CD8-positive, alpha-beta memory T cell (primary cell): ENCODE data around the gene PGF. TPM values are rescaled to one million over a fixed set of nuclear protein-coding genes. Genes with fewer than 3 reads are reported as not detected.

Experiments
- CTCF ChIA-PET: fragments of 350-600 bp; sonication (Branson Sonifier 250); formaldehyde crosslinking; loops from one replicate; lab custom pipeline; 2021; ENCODE audit warnings: antibody characterized with exemption; lab: Charles Lee
- POLR2A ChIA-PET: fragments of 350-600 bp; sonication (Branson Sonifier 250); formaldehyde crosslinking; loops from one replicate; lab custom pipeline; 2021; ENCODE audit warnings: antibody characterized with exemption; lab: Charles Lee
- DNase-seq, 5 donors: peaks; one replicate each; pipeline versions ENCODE4 v3.0.0 to v3.0.0-alpha.2; 2020 to 2022; ENCODE audit warnings: mixed read lengths in 1 of 5
- H3K27ac ChIP-seq: one replicate; pipeline ENCODE4 v1.7.0; 2013; ENCODE audit warnings: low read depth, mild to moderate bottlenecking, low read length, moderate library complexity
- H3K27me3 ChIP-seq: 2 replicates; pipeline ENCODE4 v1.7.0; 2013; ENCODE audit warnings: low read length, mild to moderate bottlenecking; ENCODE audit not compliant: insufficient read depth, poor library complexity, severe bottlenecking
- H3K36me3 ChIP-seq: 2 replicates; pipeline ENCODE4 v1.7.0; 2013; ENCODE audit warnings: mild to moderate bottlenecking, low read length, moderate library complexity; ENCODE audit not compliant: insufficient read depth
- H3K4me1 ChIP-seq: 2 replicates; pipeline ENCODE4 v1.7.0; 2013; ENCODE audit warnings: mild to moderate bottlenecking, low read length, moderate library complexity; ENCODE audit not compliant: insufficient read depth
- H3K4me3 ChIP-seq: 2 replicates; pipeline ENCODE4 v1.7.0; 2013; ENCODE audit warnings: mild to moderate bottlenecking, low read length
- H3K9me3 ChIP-seq: 2 replicates; pipeline ENCODE4 v1.7.0; 2013; ENCODE audit warnings: mild to moderate bottlenecking, low read length
- H3K27ac Mint-ChIP-seq, 8 donors: one replicate each; pipeline ENCODE4 v1.8.0; 2020 to 2021; ENCODE audit warnings: mixed read lengths in 8 of 8, mild to moderate bottlenecking in 6 of 8, inconsistent platforms in 3 of 8, moderate library complexity in 3 of 8
- H3K27me3 Mint-ChIP-seq, 2 donors: one replicate each; pipeline ENCODE4 v1.8.0; 2020 to 2021; ENCODE audit warnings: mixed read lengths in 2 of 2, mild to moderate bottlenecking in 1 of 2, moderate library complexity in 1 of 2
- H3K36me3 Mint-ChIP-seq, 3 donors: one replicate each; pipeline ENCODE4 v1.8.0; 2020 to 2021; ENCODE audit warnings: mixed read lengths in 3 of 3, inconsistent platforms in 1 of 3, mild to moderate bottlenecking in 1 of 3
- H3K4me1 Mint-ChIP-seq, 3 donors: one replicate each; pipeline ENCODE4 v1.8.0; 2020 to 2021; ENCODE audit warnings: mixed read lengths in 3 of 3, inconsistent platforms in 1 of 3, mild to moderate bottlenecking in 1 of 3
- H3K4me3 Mint-ChIP-seq, 7 donors: one replicate each; pipeline ENCODE4 v1.8.0; 2020 to 2021; ENCODE audit warnings: mixed read lengths in 7 of 7, mild to moderate bottlenecking in 6 of 7, moderate library complexity in 4 of 7, inconsistent platforms in 2 of 7
- H3K9me3 Mint-ChIP-seq, 5 donors: one replicate each; pipeline ENCODE4 v1.8.0; 2020 to 2022; ENCODE audit warnings: mixed read lengths in 5 of 5, mild to moderate bottlenecking in 3 of 5, moderate library complexity in 2 of 5, inconsistent platforms in 1 of 5
- polyA plus RNA-seq: library from polyadenylated mRNA; unstranded; fragments of 300-500 nt; fragmentation: Illumina TruSeq; gene quantifications from one replicate; pipeline ENCODE4 v1.2.3, GENCODE V29; 2021
- total RNA-seq, 2 experiments: library from RNA; stranded (reverse); gene quantifications; one replicate each; pipeline ENCODE4 v1.2.3, GENCODE V29; 2021

The PGF gene
- total and polyA plus RNA-seq, 3 experiments from 2014 or later: 0.29 TPM; not detected in 2

DNA sequence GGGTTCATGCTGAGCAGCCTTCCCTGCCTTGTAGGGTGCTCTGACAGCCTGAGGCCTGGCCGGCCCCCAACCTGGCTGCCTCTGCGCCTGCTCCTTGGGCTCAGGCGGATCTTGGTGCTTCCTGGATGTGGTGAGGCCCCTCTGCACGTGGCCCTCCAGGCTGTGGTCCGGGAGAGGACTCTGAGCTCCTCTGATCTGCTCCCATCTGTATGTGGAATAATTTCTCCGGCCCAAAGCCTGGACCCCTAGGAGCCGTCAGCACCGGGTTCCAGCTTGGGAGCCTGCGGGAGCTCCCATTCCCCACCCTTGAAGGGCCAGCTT, 26.0 kb upstream of the PGF start:
- Histone ChIP-seq H3K27me3 (no peaks in the 10 kb centered on the region), H3K27ac (no peak overlapping the region), H3K4me3 (no peak overlapping the region), H3K9me3 (no peaks in the 10 kb centered on the region), H3K36me3 (no peaks in the 10 kb centered on the region), H3K4me1 (no peaks in the 10 kb centered on the region)
- H3K27ac Mint-ChIP-seq: peak overlapping the region in 1 of 8 donors; percentile 79
- peaks cover 0 to 7% of the 10 kb centered on the region in 2 donors for H3K27me3 Mint-ChIP-seq
- H3K9me3 Mint-ChIP-seq: no peaks in the 10 kb centered on the region
- H3K4me3 Mint-ChIP-seq: no peak overlapping the region
- DNase-seq: no peak
- no peaks in the 10 kb centered on the region for H3K4me1 Mint-ChIP-seq
- H3K36me3 Mint-ChIP-seq: no peaks in the 10 kb centered on the region
- ChIA-PET POLR2A (interaction anchor here (0.7 kb wide), 1 partner anchor 1738 kb away, joined by 5 read pairs; no protein-coding TSS in a partner anchor), CTCF (no interaction called here)

DNA sequence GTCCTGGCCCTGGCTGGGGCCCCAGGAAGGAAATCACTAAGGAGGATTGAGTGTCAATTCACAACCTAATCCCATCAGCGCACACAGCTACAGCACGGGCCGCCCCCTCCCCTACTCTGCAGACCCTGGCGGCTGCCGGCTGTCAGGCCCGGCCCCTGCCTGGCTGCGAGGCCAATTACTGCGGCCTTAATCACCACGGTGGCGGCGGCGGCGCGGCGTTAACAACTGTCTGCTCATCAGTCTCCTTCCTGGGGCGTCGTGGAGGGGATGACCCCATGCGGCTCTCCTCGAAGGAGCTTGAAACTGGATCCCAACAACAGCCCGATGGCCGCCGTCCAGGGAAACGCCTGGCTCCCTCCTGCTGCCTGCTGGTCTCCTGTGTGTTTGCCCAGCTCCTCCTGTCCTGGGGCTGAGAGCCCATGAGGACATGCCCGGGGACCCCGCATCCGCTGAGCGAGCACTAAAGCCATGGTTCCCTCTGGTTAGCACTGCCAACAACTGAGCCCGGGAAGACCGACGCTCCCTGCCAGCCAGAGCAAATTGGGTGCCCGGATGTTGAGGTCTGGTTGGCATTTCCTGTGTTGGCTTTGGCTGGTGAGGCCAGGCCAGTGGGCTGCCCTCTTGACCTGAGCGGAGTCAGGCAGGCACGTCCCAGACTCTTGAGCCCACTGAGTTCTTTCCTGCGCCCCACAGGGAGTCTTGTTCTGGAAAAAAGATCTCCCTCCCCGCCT, 25.5 kb upstream of the PGF start:
- H3K27me3 ChIP-seq: no peaks in the 10 kb centered on the region
- Mint-ChIP-seq H3K4me1 (no peaks in the 10 kb centered on the region), H3K27ac (peak overlapping the region in 1 of 8 donors; percentile 79), H3K9me3 (no peaks in the 10 kb centered on the region), H3K36me3 (no peaks in the 10 kb centered on the region), H3K4me3 (no peak overlapping the region), H3K27me3 (peaks cover 0 to 7% of the 10 kb centered on the region in 2 donors)
- no peak overlapping the region for H3K27ac ChIP-seq
- H3K9me3 ChIP-seq: no peaks in the 10 kb centered on the region
- POLR2A ChIA-PET: interaction anchor here (0.7 kb wide), 1 partner anchor 1738 kb away, joined by 5 read pairs; no protein-coding TSS in a partner anchor
- no peaks in the 10 kb centered on the region for H3K36me3 ChIP-seq
- CTCF ChIA-PET: no interaction called here
- DNase-seq: no peak
- no peaks in the 10 kb centered on the region for H3K4me1 ChIP-seq
- no peak overlapping the region for H3K4me3 ChIP-seq

DNA sequence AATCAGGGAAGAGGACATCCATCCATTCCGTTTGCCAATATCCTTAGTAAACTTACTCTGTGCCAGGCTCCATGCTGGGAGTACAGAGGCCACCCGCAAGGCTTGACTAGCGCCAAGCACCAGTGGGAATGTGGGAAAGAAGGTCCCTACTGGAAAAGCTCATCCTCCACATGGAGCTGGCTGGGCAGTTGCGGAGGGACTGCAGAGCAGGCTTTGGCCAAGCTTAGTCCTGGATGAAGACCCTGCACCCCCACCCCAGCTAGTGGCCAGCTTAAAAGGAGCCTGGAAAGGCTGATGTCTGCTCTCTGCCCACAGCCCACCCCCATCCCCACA, 25.0 kb upstream of the PGF start:
- no peak overlapping the region for H3K4me3 Mint-ChIP-seq
- Histone ChIP-seq H3K36me3 (no peaks in the 10 kb centered on the region), H3K27me3 (no peaks in the 10 kb centered on the region), H3K4me3 (no peak overlapping the region), H3K9me3 (no peaks in the 10 kb centered on the region), H3K4me1 (no peaks in the 10 kb centered on the region), H3K27ac (no peak overlapping the region)
- H3K27ac Mint-ChIP-seq: no peak overlapping the region
- DNase-seq: no peak
- no peaks in the 10 kb centered on the region for H3K4me1 Mint-ChIP-seq
- no peaks in the 10 kb centered on the region for H3K9me3 Mint-ChIP-seq
- POLR2A ChIA-PET: no interaction called here
- CTCF ChIA-PET: interaction anchor here (1.3 kb wide), 1 partner anchor 33 kb away, joined by 3 read pairs; no protein-coding TSS in a partner anchor
- H3K36me3 Mint-ChIP-seq: no peaks in the 10 kb centered on the region
- peaks cover 0 to 7% of the 10 kb centered on the region in 2 donors for H3K27me3 Mint-ChIP-seq

DNA sequence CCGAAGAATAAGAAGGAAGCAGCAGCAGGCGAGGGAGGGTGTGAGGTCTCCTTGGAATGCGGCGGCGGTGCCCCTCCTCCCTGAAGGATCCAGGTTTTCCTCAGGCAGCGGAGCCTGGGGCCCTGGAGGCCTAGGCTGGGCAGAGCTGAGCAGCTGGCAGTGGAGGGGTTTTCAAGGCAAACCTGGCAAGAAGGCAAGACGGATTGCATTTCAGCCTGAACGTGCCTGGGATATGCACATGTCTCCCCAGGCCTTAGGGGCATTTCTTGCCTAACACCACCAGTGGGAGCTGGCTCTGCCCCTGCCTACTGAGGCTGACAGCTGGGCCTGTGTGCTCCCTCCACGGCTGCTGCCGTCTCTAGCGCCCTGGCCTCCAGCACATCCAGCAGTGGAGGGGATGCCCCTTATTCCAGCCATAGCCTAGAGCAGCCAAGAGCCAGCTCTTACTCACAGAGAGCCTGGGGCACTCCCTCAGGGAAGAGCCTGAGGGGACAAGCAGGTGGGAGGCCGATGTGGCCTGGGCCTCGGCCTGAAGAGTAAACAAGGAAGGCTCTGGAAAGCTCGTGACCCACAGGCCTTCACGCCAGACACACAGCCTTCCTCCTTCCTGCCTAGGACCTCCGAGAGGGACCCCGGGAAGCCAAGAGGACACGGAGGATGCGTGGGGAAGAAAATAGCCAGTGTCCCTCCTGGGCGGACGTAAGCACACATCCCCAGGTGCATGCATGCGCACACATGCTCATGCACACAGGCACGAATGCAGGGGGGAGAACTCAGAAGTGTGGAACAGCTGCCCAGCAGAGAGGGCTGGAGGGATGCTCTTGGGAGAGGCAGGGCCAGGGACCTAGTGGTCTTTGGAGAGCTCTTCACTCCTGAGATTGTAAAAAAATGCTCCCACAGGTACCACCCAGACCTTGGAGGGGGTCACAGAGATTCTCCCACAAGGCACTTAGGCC, 24.3 kb upstream of the PGF start:
- Histone ChIP-seq H3K36me3 (no peaks in the 10 kb centered on the region), H3K4me1 (no peaks in the 10 kb centered on the region), H3K27me3 (no peaks in the 10 kb centered on the region), H3K9me3 (no peaks in the 10 kb centered on the region), H3K27ac (no peak overlapping the region), H3K4me3 (no peak overlapping the region)
- Mint-ChIP-seq H3K4me1 (no peaks in the 10 kb centered on the region), H3K36me3 (no peaks in the 10 kb centered on the region), H3K27ac (no peak overlapping the region), H3K27me3 (peaks cover 0 to 7% of the 10 kb centered on the region in 2 donors), H3K4me3 (no peak overlapping the region), H3K9me3 (no peaks in the 10 kb centered on the region)
- POLR2A ChIA-PET: no interaction called here
- CTCF ChIA-PET: interaction anchor here (1.3 kb wide), 1 partner anchor 33 kb away, joined by 3 read pairs; no protein-coding TSS in a partner anchor
- DNase-seq: no peak

DNA sequence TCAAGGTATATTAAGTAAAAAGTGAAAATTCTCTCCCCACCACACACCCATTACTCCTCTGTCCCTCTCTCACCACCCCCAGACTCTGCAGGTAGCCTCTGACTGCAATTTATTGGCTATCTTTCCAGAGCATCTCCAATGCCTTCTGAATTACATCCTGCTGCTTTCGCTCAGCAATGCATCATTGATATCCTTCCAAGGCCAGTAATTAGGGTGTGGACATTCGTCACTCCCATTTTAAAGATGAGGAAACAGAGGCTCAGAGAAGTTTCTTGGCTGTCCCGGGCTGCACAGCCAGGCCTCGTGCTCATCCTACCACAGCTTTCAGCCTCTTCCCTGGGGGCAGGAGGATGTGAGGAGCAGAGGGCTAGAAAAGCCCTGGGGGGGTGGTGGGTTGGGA, 23.6 kb upstream of the PGF start:
- H3K4me3 ChIP-seq: no peak overlapping the region
- no peaks in the 10 kb centered on the region for H3K27me3 ChIP-seq
- POLR2A ChIA-PET: no interaction called here
- H3K36me3 ChIP-seq: no peaks in the 10 kb centered on the region
- H3K27ac ChIP-seq: no peak overlapping the region
- no peaks in the 10 kb centered on the region for H3K4me1 ChIP-seq
- Mint-ChIP-seq H3K27ac (no peak overlapping the region), H3K4me1 (no peaks in the 10 kb centered on the region), H3K9me3 (no peaks in the 10 kb centered on the region), H3K27me3 (peaks cover 0 to 7% of the 10 kb centered on the region in 2 donors), H3K4me3 (no peak overlapping the region), H3K36me3 (no peaks in the 10 kb centered on the region)
- CTCF ChIA-PET: interaction anchor here (1.3 kb wide), 1 partner anchor 32 kb away, joined by 3 read pairs; no protein-coding TSS in a partner anchor
- no peaks in the 10 kb centered on the region for H3K9me3 ChIP-seq
- no peak for DNase-seq

DNA sequence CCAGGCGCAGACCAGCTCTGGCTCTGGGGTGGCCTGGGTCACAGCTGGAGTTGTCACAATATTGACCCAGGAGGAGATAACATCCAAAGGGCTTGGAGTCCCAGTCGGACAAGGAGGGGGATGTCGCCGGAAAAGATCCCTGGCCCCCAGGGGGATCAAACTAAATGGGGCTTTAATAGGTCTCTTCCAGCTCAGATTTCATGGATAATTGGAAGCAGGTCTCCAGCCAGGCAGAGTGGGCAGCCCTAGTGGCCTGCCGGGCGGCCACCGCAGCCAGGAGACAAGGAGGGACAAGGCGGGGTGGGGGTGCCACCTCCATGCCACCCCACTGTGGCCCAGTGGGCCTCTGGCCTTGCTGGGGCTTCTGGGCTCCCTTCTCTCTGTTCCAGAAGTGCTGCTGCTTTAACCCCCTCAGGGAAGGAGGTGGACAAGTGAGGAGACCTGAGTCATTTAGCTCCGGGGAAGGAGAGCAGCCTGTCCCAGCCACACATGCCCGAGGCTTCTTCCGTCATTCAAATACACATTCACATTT, 23.1 kb upstream of the PGF start:
- Histone ChIP-seq H3K36me3 (no peaks in the 10 kb centered on the region), H3K27me3 (no peaks in the 10 kb centered on the region), H3K9me3 (no peaks in the 10 kb centered on the region), H3K27ac (no peak overlapping the region), H3K4me1 (no peaks in the 10 kb centered on the region), H3K4me3 (no peak overlapping the region)
- Mint-ChIP-seq H3K9me3 (no peaks in the 10 kb centered on the region), H3K4me3 (no peak overlapping the region), H3K36me3 (no peaks in the 10 kb centered on the region), H3K27me3 (peaks cover 0 to 7% of the 10 kb centered on the region in 2 donors), H3K4me1 (peaks cover 0 to 3% (median 0%) of the 10 kb centered on the region in 3 donors), H3K27ac (no peak overlapping the region)
- no peak for DNase-seq
- ChIA-PET CTCF (no interaction called here), POLR2A (no interaction called here)

DNA sequence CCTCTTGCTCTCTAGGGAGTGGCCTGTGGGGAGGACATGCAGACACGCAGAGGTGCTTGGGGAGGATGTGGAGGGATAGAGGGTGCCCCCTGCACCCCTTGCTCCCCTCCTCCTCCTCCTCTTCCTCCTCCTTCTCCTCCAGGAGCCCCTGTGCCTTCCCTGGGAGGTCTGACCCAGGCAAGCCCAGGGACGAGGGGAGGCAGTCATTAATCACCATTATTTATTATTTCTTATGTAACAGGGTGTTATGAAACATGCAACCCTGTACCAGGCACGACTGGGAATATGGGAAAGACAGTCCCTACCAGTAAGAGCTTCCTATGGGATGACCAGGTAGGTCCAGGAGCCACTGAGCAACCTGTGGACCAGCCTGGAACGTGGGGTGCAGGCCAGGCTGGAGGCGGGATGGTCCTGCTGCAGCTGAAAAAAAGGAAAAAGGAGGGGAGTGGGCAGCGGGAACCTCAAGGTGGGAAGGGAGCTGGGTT, 22.5 kb upstream of the PGF start:
- no peaks in the 10 kb centered on the region for H3K36me3 Mint-ChIP-seq
- POLR2A ChIA-PET: no interaction called here
- H3K27ac Mint-ChIP-seq: no peak overlapping the region
- H3K4me1 Mint-ChIP-seq: peaks cover 0 to 4% (median 0%) of the 10 kb centered on the region in 3 donors
- no peaks in the 10 kb centered on the region for H3K9me3 Mint-ChIP-seq
- CTCF ChIA-PET: no interaction called here
- Histone ChIP-seq H3K9me3 (no peaks in the 10 kb centered on the region), H3K36me3 (no peaks in the 10 kb centered on the region), H3K27ac (no peak overlapping the region), H3K27me3 (no peaks in the 10 kb centered on the region), H3K4me1 (no peaks in the 10 kb centered on the region), H3K4me3 (no peak overlapping the region)
- H3K4me3 Mint-ChIP-seq: no peak overlapping the region
- peaks cover 0 to 7% of the 10 kb centered on the region in 2 donors for H3K27me3 Mint-ChIP-seq
- DNase-seq: no peak
